ENCODE data around the gene DAB2IP. TPM values are rescaled to one million over a fixed set of nuclear protein-coding genes. Genes with fewer than 3 reads are reported as not detected.

DAB2IP gene
- polyA plus RNA-seq, 1 donor from 2014 or later: 17.3 TPM

- no peaks in the 10 kb centered on the region for H3K9me2 ChIP-seq (ENCODE audit: insufficient read depth, low read length)
- H3K4me3 ChIP-seq (ENCODE audit: low read length): no peak overlapping the region
- no peaks in the 10 kb centered on the region for H3K9me3 ChIP-seq (ENCODE audit: low read length)
- no peak overlapping the region for H3K9ac ChIP-seq (ENCODE audit: low read length)
- no peak overlapping the region for H3K27ac ChIP-seq (ENCODE audit: low read length)
- peaks cover 16% of the 10 kb centered on the region for H4K20me1 ChIP-seq (ENCODE audit: insufficient read depth)
- H3F3A ChIP-seq (ENCODE audit: insufficient read depth, low read length, poor library complexity, severe bottlenecking): no peaks in the 10 kb centered on the region
- peaks cover 23% of the 10 kb centered on the region for H3K79me2 ChIP-seq (replicated peaks; ENCODE audit: insufficient read depth, low read length)
- no peak overlapping the region for H3K4me2 ChIP-seq (ENCODE audit: low read length)
- no peak overlapping the region for H2AFZ ChIP-seq (ENCODE audit: low read depth, low read length)
- no peaks in the 10 kb centered on the region for H3K36me3 ChIP-seq (ENCODE audit: insufficient read depth, low read length)
- H3K27me3 ChIP-seq (ENCODE audit: insufficient read depth, low read depth, low read length): no peaks in the 10 kb centered on the region
- no peak for TF ChIP-seq SMC3 (conservative IDR thresholded peaks at IDR 0.05; ENCODE audit: poor library complexity)
- TF ChIP-seq EP300 (conservative IDR thresholded peaks at IDR 0.05; ENCODE audit: poor library complexity, severe bottlenecking): no peak
- TF ChIP-seq RAD21 (conservative IDR thresholded peaks at IDR 0.05): no peak
- no peak for TF ChIP-seq CTCF (IDR thresholded peaks at IDR 0.05; ENCODE audit: poor library complexity, severe bottlenecking)
- TF ChIP-seq MXI1 (conservative IDR thresholded peaks at IDR 0.05; ENCODE audit: poor library complexity, severe bottlenecking): no peak
- TF ChIP-seq REST (IDR thresholded peaks at IDR 0.05; ENCODE audit: borderline replicate concordance): no peak
These were observed 86.1 kb downstream of the DAB2IP start for GRCh38 chr9:121737481-121737931.

GRCh38 chr9:121738411-121738810 lies 87.0 kb downstream of the DAB2IP start:
- Histone ChIP-seq H3K27ac (ENCODE audit: low read length) (no peak overlapping the region), H3K4me3 (ENCODE audit: low read length) (no peak overlapping the region), H3K9me3 (ENCODE audit: low read length) (no peaks in the 10 kb centered on the region), H3F3A (ENCODE audit: insufficient read depth, low read length, poor library complexity, severe bottlenecking) (no peaks in the 10 kb centered on the region), H4K20me1 (ENCODE audit: insufficient read depth) (peaks cover 19% of the 10 kb centered on the region), H3K9ac (ENCODE audit: low read length) (no peak overlapping the region), H2AFZ (ENCODE audit: low read depth, low read length) (no peak overlapping the region), H3K27me3 (ENCODE audit: insufficient read depth, low read depth, low read length) (no peaks in the 10 kb centered on the region), H3K4me2 (ENCODE audit: low read length) (no peak overlapping the region), H3K36me3 (ENCODE audit: insufficient read depth, low read length) (no peaks in the 10 kb centered on the region), H3K79me2 (replicated peaks; ENCODE audit: insufficient read depth, low read length) (peaks cover 23% of the 10 kb centered on the region), H3K9me2 (ENCODE audit: insufficient read depth, low read length) (no peaks in the 10 kb centered on the region)
- TF ChIP-seq EZH2 (IDR thresholded peaks at IDR 0.05; ENCODE audit: borderline replicate concordance, insufficient read depth, low read length, poor library complexity, severe bottlenecking): no peak
- no peak for TF ChIP-seq SMC3 (conservative IDR thresholded peaks at IDR 0.05; ENCODE audit: poor library complexity)
- TF ChIP-seq CTCF (IDR thresholded peaks at IDR 0.05; ENCODE audit: poor library complexity, severe bottlenecking): no peak
- TF ChIP-seq EP300 (conservative IDR thresholded peaks at IDR 0.05; ENCODE audit: poor library complexity, severe bottlenecking): no peak
- TF ChIP-seq TAF1 (IDR thresholded peaks at IDR 0.05; ENCODE audit: low read depth): no peak
- TF ChIP-seq RAD21 (conservative IDR thresholded peaks at IDR 0.05): no peak
- no peak for TF ChIP-seq MXI1 (conservative IDR thresholded peaks at IDR 0.05; ENCODE audit: poor library complexity, severe bottlenecking)
- TF ChIP-seq REST (IDR thresholded peaks at IDR 0.05; ENCODE audit: borderline replicate concordance): no peak
- no peak for TF ChIP-seq POLR2AphosphoS5 (IDR thresholded peaks at IDR 0.05)

Measured in neural cell (in vitro differentiated cells).